HuH-7.5 (cell line): ENCODE data around the gene ATP11A.

Experiments
- DNase-seq: peaks from one replicate; pipeline ENCODE4 v3.0.0; 2011; ENCODE audit warnings: low spot score

The ATP11A gene

GRCh38 chr13:112907871-112908331, 218.1 kb downstream of the ATP11A start:
- DNase-seq = no peak

GRCh38 chr13:112908342-112908741, 218.5 kb downstream of the ATP11A start:
- DNase-seq = no peak

GRCh38 chr13:112910016-112910415, 220.2 kb downstream of the ATP11A start:
- DNase-seq = no peak

- DNase-seq = no peak
Measured at GRCh38 chr13:112910616-112911280, 220.9 kb downstream of the ATP11A start.

GRCh38 chr13:112911285-112911701, 221.5 kb downstream of the ATP11A start:
- DNase-seq = no peak

GRCh38 chr13:112911883-112912282, 222.0 kb downstream of the ATP11A start:
- DNase-seq = no peak

- no peak for DNase-seq
Measured at GRCh38 chr13:112912726-112913440, 223.0 kb downstream of the ATP11A start.

- DNase-seq = no peak
Measured at GRCh38 chr13:112916296-112916695, 226.5 kb downstream of the ATP11A start.

GRCh38 chr13:112917056-112917664, 227.3 kb downstream of the ATP11A start:
- no peak for DNase-seq

GRCh38 chr13:112917737-112918136, 227.9 kb downstream of the ATP11A start:
- no peak for DNase-seq

- no peak for DNase-seq
Measured at GRCh38 chr13:112918266-112918665, 228.4 kb downstream of the ATP11A start.

GRCh38 chr13:112918746-112919145, 228.9 kb downstream of the ATP11A start:
- DNase-seq = no peak

- DNase-seq = no peak
Measured at GRCh38 chr13:112923962-112924361, 234.1 kb downstream of the ATP11A start.

GRCh38 chr13:112924365-112924764, 234.5 kb downstream of the ATP11A start:
- DNase-seq = no peak

- DNase-seq = no peak
Measured at GRCh38 chr13:112926003-112926402, 236.2 kb downstream of the ATP11A start.

- DNase-seq = no peak
Measured at GRCh38 chr13:112926993-112927392, 237.2 kb downstream of the ATP11A start.

- DNase-seq = no peak
Measured at GRCh38 chr13:112928020-112928971, 238.5 kb downstream of the ATP11A start.

GRCh38 chr13:112928972-112929782, 239.3 kb downstream of the ATP11A start:
- DNase-seq = peak; percentile 39

- DNase-seq = no peak
Measured at GRCh38 chr13:112929783-112930055, 239.9 kb downstream of the ATP11A start.

- DNase-seq = no peak
Measured at GRCh38 chr13:112930192-112930591, 240.4 kb downstream of the ATP11A start.
